Subcutaneous adipose tissue (tissue), 4 donors: Measurements from ENCODE around the gene TAAR8. TPM values are rescaled to one million over a fixed set of nuclear protein-coding genes. Genes with fewer than 3 reads are reported as not detected.

ENCODE experiments used
- CTCF ChIP-seq: fragments of 450-650 bp; IDR thresholded peaks from one replicate; pipeline ENCODE4 v1.5.1; 2016; ENCODE audit warnings: low read depth, mild to moderate bottlenecking, control low read depth, antibody characterized with exemption, moderate library complexity
- total RNA-seq, 4 donors: library from RNA; depleted of rRNA; stranded (reverse); fragments of >200 nt; gene quantifications; one replicate each; pipeline ENCODE4 v1.1.0, GENCODE V29; 2016

TAAR8 gene
- total RNA-seq, 4 donors from 2014 or later: not detected

DNA sequence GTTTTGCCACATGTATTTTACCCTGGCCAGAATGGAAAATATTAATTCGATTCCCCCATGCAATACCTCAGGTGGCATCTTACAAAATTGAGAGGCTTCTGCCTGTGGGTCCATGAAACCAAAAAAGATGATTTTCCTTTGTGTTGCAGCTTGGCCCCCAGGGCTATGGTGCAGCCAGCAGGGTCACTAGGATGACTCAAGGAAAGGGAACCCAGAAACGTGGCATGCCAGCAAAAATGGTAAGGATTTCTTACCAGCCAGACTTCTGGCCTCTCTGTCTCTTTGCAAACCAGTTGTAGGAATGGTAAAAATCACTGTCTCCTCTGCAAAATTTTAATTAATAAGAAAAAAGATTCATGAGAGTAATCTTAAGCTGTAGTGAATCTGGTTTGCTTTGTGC is 26.0 kb upstream of the TAAR8 start:
- TF ChIP-seq CTCF: no peak

- no peak for TF ChIP-seq CTCF
Measured at GRCh38 chr6:132527791-132528190, 24.7 kb upstream of the TAAR8 start.

- TF ChIP-seq CTCF: no peak
Measured at GRCh38 chr6:132530293-132530974, 22.0 kb upstream of the TAAR8 start.

GRCh38 chr6:132537145-132537544 is 15.3 kb upstream of the TAAR8 start:
- no peak for TF ChIP-seq CTCF

DNA sequence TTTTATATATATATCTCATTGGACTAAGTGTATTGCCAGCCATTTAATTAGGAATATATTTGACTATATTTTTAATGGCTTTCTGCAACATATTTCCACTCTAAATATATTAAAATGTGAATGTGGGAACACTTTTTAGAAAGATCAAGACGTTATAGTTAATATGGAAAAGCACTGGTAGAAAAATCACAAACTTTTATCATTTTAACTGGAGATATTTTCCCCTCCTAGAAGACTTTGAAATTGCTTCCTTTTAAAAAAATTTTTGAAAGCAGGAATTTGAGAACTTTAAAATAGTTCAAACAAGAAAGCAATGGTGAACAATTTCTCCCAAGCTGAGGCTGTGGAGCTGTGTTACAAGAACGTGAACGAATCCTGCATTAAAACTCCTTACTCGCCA is 14.5 kb upstream of the TAAR8 start, which contains the start of gene TAAR9:
TSS of gene TAAR9 (plus strand) at position 301 of the 400 bp plus-strand sequence. CDS start at position 314, 13 bp downstream.
- no peak for TF ChIP-seq CTCF

- TF ChIP-seq CTCF: no peak
Measured at GRCh38 chr6:132544826-132545225, 7.6 kb upstream of the TAAR8 start.

DNA sequence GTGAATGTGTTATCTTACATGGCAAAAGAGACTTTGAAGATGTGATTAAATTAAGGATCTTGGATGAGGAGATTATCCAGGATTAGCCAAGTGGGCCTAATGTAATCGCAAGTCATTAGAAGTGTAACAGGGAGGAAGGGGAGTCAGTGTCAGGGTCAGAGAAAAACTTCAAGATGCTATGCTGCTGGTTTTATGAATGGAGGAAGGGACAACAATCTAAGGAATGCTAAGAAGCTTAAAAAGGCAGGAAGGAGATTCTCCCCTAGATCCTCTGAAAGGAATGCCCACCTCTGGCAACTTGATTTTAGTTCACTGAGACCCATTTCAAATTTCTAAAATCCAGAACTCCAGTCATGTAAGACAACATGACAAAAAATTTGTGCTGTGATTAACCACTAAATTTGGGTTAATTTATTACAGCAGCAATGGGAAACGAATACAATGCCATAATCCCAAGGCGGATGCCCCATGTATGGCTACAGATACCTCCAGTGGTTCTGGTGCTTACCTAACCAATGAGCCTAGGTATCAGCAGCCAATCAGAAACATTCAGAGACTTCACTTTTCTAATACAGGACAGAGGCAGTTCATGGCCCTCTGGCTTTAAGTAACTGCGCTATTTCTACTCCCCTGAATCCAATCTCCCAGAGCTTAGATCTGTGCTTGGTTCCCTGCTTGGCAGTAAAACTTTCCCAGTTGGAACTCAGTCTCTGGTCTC is 3.6 kb upstream of the TAAR8 start:
- TF ChIP-seq CTCF: no peak
